HG02623 (cell line): Measurements from ENCODE around the gene CEP192.

Experiments used
- ATAC-seq: cut with Tn5 transposase; IDR thresholded peaks from one replicate; pipeline ENCODE4 v1.9.1; 2021; ENCODE audit warnings: moderate library complexity; ENCODE audit not compliant: unreplicated experiment

Gene CEP192

DNA sequence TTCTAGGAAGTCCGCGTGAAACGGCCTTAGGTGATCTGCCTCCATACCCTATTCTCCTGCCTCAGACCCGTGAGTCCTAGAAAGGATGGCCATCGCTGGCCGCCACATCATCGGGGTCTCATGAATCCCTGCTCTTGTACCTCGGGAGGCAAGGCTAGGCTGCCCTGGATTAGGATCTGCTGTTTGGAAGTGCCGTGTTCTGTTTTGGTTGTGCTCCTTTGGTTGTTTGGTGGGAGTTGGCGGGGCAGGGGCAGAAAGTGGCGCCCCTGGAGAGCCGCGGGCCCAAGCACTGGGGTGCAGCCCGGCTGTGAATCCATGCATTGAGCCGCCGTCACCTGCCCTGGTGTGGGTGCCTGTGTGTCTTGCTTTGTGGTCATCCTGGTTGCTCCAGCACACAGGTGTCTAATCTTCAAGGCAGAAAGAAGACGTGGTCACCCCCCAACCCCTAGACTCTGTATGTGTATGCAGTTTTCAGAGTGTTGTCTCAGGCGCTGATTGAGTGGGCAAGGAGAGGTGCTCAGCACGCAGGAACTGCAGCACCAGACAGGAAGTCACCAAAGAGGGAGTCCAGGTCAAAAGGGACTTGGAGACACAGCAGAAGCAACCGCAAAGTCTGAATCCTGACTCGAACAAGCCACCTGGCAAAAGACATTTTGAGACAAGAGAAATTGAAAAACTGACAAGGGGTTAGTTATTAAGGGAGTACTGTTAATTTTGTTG, 147.4 kb downstream of the CEP192 start:
- ATAC-seq: no peak

DNA sequence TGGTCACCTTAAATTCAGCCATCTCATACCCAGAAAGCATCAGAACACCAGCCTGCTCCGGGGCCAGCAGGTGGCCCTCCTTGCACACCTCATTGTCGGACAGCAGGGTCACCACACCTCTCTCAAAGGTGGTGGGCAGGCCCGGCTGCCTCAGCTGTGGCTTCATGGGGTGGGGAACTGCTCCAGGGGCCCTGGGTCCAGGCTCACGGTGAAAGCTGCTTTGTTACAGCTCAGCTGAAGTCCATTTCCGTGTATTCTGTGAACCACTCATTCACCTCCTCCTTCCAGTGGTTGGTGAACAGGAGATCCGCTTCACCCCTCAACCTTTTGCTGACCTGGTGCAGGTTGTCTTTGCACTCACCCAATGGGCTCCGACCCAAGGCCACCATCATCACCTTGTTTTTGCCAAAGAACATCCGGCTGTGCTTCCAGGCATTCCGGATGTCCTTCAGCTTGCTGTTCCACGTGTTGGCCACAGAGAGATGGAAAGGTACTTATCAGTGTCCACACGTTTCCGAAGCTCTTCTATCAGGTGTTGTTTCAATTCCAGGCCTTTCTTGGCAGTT, 148.8 kb downstream of the CEP192 start:
- ATAC-seq: no peak

DNA sequence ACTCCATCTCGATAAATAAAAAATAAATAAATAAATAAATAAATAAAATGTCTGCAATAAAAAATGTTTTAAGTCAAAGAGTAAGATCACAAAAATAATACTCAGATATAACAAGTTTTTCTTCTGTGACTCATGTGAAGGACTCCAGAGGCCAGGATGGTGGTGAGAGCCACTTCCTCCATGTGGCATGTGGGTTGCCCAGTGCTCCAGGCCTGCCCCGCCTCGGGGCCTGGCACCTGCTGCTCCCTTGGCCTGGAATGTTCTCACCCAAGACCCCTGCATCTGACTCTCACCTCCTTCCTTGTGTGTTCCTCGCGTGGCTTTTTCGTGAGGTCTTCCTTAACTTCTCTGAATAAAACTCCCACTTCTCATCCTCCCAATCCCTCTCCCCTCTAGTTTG, 150.0 kb downstream of the CEP192 start:
- no peak for ATAC-seq

DNA sequence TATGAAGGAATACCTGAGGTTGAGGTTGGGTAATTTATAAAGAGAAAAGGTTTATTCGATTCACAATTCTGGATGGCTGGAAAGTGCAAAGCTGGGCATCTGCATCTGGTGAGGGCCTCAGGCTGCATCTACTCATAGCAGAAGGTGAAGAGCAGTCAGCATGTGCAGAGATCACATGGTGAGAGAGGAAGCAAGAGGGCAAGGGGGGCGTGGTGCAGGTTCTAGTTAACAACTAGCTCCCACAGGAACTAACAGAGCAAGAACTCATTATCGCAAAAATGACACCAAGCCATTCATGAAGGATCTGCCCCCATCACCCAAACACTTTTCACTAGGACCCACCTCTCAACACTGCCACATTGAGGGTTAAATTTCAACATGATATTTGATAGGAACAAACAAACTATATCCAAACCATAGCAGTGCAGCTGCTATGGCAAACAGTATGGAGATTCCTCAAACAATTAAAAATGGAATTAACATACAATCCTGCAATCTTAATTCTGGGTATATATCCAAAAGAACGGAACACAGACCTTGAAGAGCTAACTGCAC, 154.6 kb downstream of the CEP192 start:
- ATAC-seq: no peak

DNA sequence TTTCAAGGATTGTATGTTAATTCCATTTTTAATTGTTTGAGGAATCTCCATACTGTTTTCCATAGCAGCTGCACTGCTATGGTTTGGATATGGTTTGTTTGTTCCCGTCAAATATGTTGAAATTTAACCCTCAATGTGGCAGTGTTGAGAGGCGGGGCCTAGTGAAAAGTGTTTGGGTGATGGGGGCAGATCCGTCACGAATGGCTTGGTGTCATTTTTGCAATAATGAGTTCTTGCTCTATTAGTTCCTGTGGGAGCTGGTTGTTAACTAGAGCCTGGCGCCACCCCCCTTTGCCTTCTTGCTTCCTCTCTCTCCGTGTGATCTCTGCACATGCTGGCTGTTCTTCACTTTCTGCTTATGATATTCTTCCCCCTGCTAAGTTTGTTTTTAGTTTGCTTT, 156.0 kb downstream of the CEP192 start:
- ATAC-seq: no peak

DNA sequence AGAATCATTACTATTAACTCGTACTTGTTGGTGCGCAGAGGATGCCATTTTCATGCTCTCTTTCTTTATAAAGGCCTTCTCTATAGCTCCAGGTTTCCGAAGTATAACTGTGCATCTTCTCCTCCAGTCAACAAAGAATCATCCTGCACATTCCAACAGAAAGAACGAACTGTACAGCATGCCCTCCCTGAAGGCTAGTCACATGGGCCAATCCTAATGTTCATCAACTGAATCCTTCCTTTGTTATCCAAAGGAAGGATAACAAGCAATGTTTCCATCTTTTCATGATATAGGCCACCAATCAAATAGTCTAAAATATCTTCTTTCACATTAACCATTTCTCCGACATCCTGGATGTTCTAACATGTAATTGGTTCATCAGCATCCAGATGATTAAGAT, 160.5 kb downstream of the CEP192 start:
- no peak for ATAC-seq

DNA sequence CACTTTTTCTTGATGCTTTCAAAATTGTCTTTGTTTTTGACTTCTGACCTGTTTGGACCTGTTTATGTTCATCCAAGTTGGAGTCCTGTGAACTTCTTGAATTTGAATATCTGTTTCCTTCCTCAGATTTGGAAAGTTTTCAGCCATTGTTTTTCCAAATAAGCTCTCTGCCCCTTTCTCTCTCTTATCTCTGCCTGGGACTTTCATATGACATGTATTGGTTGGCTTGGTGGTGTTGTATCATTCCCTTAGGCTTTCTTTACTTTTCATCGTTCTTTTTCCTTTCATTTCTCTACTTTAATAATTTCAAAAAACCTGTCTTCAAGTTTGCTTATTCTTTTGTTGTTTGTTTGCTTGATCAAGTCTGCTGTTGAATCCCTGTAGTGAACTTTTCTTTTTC, 167.3 kb downstream of the CEP192 start:
- ATAC-seq: no peak

DNA sequence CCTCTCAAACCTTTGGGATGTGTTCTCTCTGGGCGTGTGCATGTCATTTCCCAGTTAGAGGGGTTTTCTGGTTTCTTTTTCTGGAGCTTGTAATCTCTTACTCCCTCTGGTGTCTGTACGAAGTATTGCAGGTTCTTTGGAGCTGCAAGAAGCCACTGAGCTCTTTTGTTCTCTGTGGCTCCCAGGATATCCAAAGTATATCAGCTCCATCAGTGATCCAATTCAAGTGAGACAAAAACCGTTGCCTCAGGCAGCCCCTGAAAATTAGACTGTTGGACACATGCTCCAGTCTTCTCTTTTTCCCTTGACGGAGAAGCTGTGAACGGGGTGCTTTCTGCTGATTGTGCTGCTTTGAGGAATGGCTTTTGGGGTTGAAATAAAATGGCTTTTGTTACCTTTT, 168.4 kb downstream of the CEP192 start:
- no peak for ATAC-seq

DNA sequence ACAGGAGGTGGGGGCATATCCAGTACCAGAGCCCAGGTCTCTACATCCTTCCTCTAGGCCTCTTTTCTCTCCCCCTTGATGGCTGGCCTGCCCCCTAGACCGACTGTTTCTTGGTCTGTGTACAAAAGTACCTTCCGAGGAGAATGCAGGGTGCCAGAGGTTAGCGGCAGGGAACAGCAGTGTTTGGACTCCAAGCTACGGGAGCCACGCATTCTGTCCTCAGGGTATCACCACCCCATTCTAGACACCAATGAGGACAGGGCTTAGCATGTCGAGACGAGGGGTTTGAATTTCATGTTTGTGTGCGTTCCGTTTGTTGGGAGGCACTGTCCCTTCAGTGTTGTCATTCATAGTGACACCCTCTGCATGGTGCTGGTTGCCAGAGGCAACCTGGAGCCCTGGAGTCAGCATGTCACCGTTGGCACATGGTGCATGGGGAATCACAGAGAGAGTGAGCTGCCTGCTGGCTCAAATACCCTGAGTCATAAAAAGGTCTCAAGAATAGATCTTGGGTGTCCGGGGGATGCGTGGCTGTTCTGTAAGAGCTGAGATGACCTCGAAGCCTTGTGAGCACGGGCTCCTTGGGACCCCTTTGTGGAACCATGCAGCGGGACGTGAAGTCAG, 170.2 kb downstream of the CEP192 start:
- no peak for ATAC-seq

DNA sequence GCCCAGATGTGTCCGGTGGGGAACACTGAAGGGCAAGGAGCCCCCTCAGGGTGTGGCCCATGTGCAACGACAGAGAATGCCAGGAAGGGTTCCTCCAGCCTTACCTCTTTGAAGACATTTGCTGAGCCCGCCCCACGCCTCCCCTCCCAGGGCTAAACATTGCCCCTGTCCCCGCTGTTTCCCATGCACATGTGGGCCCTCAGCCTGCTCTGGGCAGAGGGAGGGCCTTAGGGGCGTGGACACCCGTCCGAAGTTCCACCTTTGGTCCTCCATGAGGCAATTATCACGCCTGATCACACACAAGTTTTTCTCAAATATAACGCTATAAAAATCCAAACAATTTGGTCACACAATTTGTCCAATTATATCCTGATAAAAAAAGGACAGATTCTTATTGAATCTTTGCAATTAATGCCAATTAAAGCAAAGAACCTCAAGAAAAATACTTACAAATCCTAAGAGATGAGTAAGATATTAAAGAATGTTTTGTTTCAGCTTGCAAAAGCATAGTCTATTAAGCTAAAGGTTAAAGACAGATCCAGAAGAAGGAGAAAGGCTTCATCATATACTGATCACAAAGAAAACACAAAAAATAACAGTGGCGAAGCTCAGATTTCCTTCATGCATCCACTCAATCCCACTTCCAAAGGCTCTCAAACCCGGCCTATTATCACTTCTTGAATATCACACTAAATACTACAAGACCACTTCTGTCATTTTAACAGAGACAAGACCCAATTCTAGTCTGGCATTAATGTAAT, 172.2 kb downstream of the CEP192 start:
- no peak for ATAC-seq

DNA sequence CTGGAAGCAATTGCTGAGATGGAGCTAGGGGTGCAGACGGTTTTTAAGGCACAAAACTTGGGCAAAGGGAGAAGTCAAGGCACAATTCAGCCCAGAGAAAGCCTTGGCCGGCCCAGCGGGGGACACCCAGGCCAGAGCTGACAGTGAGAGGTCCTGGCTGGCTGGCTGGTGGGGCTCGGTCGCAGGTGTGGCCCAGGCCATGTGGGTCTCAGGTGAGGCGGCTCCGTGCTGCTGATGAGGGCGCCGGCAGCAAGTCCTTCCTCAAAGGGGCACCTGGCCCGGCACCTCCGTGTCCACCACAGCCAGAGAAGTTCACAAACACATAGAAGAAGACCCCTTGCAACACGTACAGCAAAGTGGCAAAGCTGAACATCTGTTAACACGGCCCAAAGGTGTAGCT, 173.2 kb downstream of the CEP192 start:
- ATAC-seq: no peak

DNA sequence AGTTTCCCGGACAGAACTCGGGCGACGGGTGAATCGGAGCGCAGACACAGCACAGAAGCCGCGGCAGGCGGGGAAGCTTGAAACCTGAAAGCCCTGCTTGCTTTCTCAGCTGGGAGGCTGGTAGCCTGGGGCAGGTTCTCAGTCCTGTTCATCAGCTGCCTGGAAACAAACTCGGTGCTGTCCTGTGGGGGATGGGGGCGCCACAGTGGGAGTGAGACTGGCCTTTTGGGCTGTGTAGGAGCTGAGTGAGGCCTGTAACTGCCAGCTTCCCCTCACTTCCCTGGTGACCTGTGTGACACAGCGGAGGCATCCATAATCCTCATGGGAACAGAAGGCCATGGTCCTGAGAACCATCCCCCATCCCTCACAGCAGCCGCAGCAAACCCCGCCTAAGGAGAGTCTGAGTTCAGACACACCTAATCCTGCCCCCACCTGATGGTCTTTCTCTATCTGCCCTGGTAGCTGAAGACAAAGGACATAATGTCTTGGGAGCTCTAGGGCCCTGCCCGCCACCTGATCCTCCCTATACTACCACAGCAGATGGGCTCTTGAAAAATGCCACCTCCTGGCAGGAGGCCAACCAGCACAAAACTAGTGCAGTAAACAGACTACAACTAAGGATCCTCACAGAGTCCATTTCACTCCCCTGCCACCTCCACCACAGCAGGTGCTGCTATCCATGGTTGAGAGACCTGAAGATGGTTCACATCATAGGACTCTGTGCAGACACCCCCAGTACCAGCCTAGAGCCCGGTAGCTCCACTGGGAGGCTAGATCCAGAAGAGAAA, 174.7 kb downstream of the CEP192 start:
- no peak for ATAC-seq

DNA sequence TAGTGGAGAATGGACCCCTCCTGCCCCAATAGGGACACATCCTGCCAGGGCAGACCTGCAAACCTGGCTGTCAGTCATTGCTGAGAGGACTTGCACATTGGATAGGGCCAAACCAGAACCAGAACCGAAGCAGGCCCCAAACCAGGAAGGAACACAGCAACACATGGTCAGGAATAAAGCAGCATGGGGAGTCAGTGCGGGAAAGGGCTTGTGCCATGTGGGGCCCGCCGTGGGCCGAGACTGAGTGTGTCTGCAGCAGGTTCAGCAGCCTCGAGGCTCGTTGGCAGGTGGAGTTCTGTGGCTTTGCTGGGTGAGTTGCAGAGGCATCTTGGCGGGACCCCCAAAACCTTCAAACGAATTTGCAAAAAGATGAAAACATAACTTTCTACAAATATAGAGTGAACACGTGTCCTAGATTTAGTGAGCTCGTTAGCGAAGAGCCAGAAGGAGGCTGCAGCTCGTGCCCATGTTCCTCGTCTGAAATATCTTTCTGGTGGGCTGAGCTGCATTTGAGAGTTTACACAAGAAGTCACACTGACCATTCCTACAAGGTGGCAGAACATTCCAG, 182.5 kb downstream of the CEP192 start:
- no peak for ATAC-seq
